ENCODE results near the gene RBPJ.

RBPJ gene

DNA sequence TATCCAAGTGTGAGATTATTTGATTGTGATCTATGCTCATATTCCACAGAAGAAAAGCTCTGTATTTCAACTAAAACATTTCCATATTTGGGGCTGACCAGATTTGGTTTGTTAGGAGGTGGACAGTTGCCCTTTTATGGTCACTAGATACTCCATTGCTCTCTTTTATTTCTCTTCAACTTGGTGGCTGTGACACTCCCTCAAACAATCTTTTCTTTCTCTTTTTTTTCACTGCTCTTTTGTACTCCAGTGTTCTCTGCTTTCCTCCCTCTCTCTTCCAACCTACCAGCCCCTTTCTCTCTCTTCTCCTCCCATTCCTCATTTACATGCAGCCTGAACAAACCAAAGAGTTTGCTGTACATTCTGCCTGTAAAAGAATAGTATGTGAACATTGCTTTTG is 48.8 kb downstream of the RBPJ start:
- Histone ChIP-seq H3K4me1 (ENCODE audit: control insufficient read depth in 2 of 2, insufficient read depth in 2 of 2, low read length in 2 of 2) (peaks cover 2 to 6% of the 10 kb centered on the region in 2 donors), H3K9ac (ENCODE audit: low read depth in 1 of 2, low read length in 2 of 2) (no peak overlapping the region), H3K27me3 (ENCODE audit: control insufficient read depth in 2 of 2, insufficient read depth in 2 of 2, low read length in 2 of 2) (no peaks in the 10 kb centered on the region), H3K9me3 (ENCODE audit: control insufficient read depth in 2 of 2, low read length in 2 of 2) (no peaks in the 10 kb centered on the region), H3K4me3 (ENCODE audit: low read length in 2 of 2) (no peak overlapping the region), H3K36me3 (ENCODE audit: control insufficient read depth in 2 of 2, insufficient read depth in 2 of 2, low read length in 2 of 2) (no peaks in the 10 kb centered on the region), H3K27ac (ENCODE audit: low read depth in 2 of 2, low read length in 2 of 2) (no peak overlapping the region)

DNA sequence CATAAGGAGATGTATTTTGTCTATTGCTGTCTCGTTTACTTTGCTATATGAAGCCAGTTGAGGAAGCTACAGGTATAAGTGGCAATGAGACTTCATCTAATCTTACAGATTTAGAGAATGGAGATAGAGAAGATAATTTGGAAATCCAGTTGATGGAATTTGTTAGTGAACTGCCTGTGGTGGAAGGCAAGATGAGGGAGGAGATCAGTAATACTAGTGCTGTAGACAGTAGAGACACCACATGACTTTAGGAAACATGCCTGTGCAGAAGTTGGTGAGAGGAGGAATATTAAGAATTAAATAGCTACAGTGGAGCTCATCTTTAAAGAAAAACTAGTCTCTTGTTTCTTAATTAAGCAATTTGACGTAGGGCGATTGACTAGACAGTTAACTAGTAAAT is 51.3 kb downstream of the RBPJ start:
- Histone ChIP-seq H3K36me3 (ENCODE audit: control insufficient read depth in 2 of 2, insufficient read depth in 2 of 2, low read length in 2 of 2) (no peaks in the 10 kb centered on the region), H3K4me3 (ENCODE audit: low read length in 2 of 2) (no peak overlapping the region), H3K27me3 (ENCODE audit: control insufficient read depth in 2 of 2, insufficient read depth in 2 of 2, low read length in 2 of 2) (no peaks in the 10 kb centered on the region), H3K9me3 (ENCODE audit: control insufficient read depth in 2 of 2, low read length in 2 of 2) (no peaks in the 10 kb centered on the region), H3K9ac (ENCODE audit: low read depth in 1 of 2, low read length in 2 of 2) (no peak overlapping the region), H3K4me1 (ENCODE audit: control insufficient read depth in 2 of 2, insufficient read depth in 2 of 2, low read length in 2 of 2) (peaks cover 2 to 6% of the 10 kb centered on the region in 2 donors), H3K27ac (ENCODE audit: low read depth in 2 of 2, low read length in 2 of 2) (no peak overlapping the region)

DNA sequence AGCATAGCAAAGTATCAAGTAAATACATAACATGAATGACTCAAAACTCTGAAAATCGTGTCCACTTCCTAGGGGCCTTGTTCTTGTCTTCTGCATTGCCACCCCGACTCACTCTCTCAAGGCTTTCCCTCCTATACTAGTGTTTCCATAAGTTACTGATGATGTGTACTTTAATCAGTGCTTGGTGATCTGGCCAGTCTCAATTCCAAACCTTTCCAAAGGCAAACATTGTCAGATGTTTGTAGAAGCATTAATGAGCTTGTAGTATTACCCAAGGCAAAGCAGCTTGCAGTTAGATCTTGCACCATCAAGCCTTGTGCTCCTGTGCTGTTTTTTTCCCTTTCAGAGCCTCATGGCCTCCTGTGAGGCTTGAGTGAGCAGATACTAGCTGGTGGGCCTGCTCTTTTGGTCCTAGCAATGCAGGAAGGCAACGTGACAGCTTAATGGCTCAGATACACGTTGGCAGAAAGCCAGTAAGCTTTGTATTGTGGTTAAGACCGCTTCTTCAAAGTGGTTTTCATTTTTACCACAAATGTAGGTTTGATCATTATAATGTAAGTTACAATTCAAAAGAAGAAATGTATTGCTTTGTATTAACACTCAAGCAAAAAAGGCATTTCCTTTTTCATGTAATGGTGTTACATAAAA is 51.8 kb downstream of the RBPJ start:
- H3K36me3 ChIP-seq (ENCODE audit: control insufficient read depth in 2 of 2, insufficient read depth in 2 of 2, low read length in 2 of 2): no peaks in the 10 kb centered on the region
- peaks cover 2 to 6% of the 10 kb centered on the region in 2 donors for H3K4me1 ChIP-seq (ENCODE audit: control insufficient read depth in 2 of 2, insufficient read depth in 2 of 2, low read length in 2 of 2)
- H3K9me3 ChIP-seq (ENCODE audit: control insufficient read depth in 2 of 2, low read length in 2 of 2): no peaks in the 10 kb centered on the region
- no peak overlapping the region for H3K9ac ChIP-seq (ENCODE audit: low read depth in 1 of 2, low read length in 2 of 2)
- no peaks in the 10 kb centered on the region for H3K27me3 ChIP-seq (ENCODE audit: control insufficient read depth in 2 of 2, insufficient read depth in 2 of 2, low read length in 2 of 2)
- no peak overlapping the region for H3K27ac ChIP-seq (ENCODE audit: low read depth in 2 of 2, low read length in 2 of 2)
- no peak overlapping the region for H3K4me3 ChIP-seq (ENCODE audit: low read length in 2 of 2)

DNA sequence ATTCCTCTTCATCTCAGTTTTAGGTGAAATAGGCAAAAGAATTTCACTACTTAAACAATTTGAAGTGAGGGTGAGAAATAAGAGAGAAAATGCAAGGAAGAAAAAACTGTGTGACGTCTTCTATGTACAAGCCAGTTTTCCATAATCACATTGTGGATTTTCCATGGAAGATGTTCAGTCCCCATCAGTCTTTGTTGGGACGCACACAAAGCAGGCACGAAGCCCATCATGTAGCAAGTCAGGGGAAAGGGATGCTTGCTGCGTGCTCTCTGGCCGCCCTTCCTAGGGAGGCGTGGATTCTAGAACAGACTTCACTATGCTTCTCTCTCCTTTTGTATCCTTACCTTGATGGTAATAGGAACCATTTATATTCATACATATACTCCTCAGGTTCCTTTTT is 54.7 kb downstream of the RBPJ start:
- Histone ChIP-seq H3K9ac (ENCODE audit: low read depth in 1 of 2, low read length in 2 of 2) (no peak overlapping the region), H3K27ac (ENCODE audit: low read depth in 2 of 2, low read length in 2 of 2) (no peak overlapping the region), H3K4me1 (ENCODE audit: control insufficient read depth in 2 of 2, insufficient read depth in 2 of 2, low read length in 2 of 2) (peaks cover 2 to 6% of the 10 kb centered on the region in 2 donors), H3K9me3 (ENCODE audit: control insufficient read depth in 2 of 2, low read length in 2 of 2) (no peaks in the 10 kb centered on the region), H3K36me3 (ENCODE audit: control insufficient read depth in 2 of 2, insufficient read depth in 2 of 2, low read length in 2 of 2) (peaks cover 0 to 4% of the 10 kb centered on the region in 2 donors), H3K27me3 (ENCODE audit: control insufficient read depth in 2 of 2, insufficient read depth in 2 of 2, low read length in 2 of 2) (no peaks in the 10 kb centered on the region), H3K4me3 (ENCODE audit: low read length in 2 of 2) (no peak overlapping the region)

DNA sequence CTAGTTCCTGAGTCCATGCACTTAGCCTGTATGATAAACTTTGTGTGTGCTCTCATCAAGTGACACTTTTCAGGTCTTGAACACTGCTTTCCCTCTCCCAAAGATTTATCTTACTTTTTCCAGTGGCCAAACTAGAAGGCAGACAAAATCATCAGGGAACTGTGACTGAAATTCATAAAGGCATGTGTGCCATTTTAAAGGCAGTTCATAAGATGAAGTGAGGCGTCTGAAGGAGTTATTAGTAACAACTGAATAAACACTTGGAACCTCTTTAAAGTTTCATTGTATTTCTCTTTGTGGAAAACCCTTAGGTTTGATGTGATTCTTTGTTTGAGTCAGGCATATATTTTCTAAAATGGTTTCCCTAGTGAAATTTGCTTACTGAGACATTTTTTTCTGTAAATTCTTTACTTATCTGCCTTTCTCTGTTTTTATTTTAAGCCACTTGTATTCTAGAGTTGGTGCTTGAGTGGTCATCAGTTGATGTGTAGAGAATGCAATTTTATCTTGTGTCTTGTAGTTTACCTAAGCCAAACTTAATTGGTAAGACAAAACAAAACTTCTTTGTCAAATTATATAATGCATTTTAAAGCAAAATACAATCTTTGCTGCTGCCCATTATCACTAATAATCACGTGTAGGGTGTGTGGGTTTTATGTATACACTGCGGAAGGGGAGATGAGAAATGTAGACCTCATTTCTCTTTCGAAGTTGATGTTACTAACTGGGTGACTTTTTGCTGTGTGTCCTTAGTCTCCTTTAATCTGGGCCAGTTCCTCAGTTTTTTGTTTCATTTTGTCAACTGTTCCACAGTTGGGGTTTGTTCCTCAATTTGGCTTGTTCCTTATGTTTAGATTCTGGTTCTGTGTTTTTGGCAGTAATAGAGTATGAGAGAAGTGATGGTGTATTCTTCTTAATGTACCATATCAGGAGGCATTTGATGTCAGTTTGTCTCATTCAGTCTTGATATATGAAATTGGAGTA is 56.8 kb downstream of the RBPJ start:
- Histone ChIP-seq H3K36me3 (ENCODE audit: control insufficient read depth in 2 of 2, insufficient read depth in 2 of 2, low read length in 2 of 2) (peaks cover 0 to 4% of the 10 kb centered on the region in 2 donors), H3K9ac (ENCODE audit: low read depth in 1 of 2, low read length in 2 of 2) (no peak overlapping the region), H3K4me3 (ENCODE audit: low read length in 2 of 2) (no peak overlapping the region), H3K27ac (ENCODE audit: low read depth in 2 of 2, low read length in 2 of 2) (no peak overlapping the region), H3K9me3 (ENCODE audit: control insufficient read depth in 2 of 2, low read length in 2 of 2) (no peaks in the 10 kb centered on the region), H3K4me1 (ENCODE audit: control insufficient read depth in 2 of 2, insufficient read depth in 2 of 2, low read length in 2 of 2) (peaks cover 2 to 6% of the 10 kb centered on the region in 2 donors), H3K27me3 (ENCODE audit: control insufficient read depth in 2 of 2, insufficient read depth in 2 of 2, low read length in 2 of 2) (no peaks in the 10 kb centered on the region)

DNA sequence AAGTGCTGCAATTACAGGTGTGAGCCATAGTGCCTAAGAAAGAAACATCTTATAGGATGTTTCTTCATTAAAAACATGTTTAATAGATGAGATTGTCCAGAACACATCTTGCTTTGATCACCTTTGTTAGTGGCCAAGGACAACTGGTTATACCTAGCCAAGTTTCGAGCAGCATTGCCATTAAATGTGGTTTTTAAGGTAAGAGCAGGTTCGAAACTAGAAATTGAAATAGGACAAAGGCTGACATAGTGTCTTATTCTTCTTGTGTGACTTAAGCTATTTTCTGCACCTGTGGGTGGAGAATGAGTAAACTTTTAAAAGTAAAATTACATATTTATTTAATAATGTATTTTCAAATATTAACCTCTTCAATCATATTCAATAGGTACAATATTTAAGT is 59.0 kb downstream of the RBPJ start:
- no peak overlapping the region for H3K9ac ChIP-seq (ENCODE audit: low read depth in 1 of 2, low read length in 2 of 2)
- peaks cover 0 to 7% of the 10 kb centered on the region in 2 donors for H3K36me3 ChIP-seq (ENCODE audit: control insufficient read depth in 2 of 2, insufficient read depth in 2 of 2, low read length in 2 of 2)
- H3K9me3 ChIP-seq (ENCODE audit: control insufficient read depth in 2 of 2, low read length in 2 of 2): no peaks in the 10 kb centered on the region
- H3K27ac ChIP-seq (ENCODE audit: low read depth in 2 of 2, low read length in 2 of 2): no peak overlapping the region
- H3K4me1 ChIP-seq (ENCODE audit: control insufficient read depth in 2 of 2, insufficient read depth in 2 of 2, low read length in 2 of 2): no peaks in the 10 kb centered on the region
- H3K4me3 ChIP-seq (ENCODE audit: low read length in 2 of 2): no peak overlapping the region
- H3K27me3 ChIP-seq (ENCODE audit: control insufficient read depth in 2 of 2, insufficient read depth in 2 of 2, low read length in 2 of 2): no peaks in the 10 kb centered on the region

DNA sequence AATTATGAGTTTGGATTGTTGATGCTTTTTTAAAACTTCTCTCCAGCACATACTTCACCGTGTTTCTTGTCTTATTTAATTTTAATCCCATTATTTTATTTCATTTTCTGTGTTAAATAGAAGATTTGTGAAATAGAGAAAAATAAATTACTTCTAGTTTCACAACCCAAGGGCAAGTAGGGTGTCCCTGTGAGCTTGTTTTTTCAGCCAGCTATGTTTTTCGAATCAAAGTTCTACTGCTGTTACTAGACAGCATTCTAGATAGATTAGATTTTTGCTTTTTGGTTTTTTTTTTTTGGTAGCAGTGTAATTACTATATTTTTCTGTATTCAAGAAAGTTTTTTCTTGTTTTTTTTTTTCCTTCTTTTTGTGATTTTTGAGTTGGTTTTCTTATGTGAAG is 59.9 kb downstream of the RBPJ start:
- no peak overlapping the region for H3K27ac ChIP-seq (ENCODE audit: low read depth in 2 of 2, low read length in 2 of 2)
- no peaks in the 10 kb centered on the region for H3K9me3 ChIP-seq (ENCODE audit: control insufficient read depth in 2 of 2, low read length in 2 of 2)
- no peak overlapping the region for H3K4me3 ChIP-seq (ENCODE audit: low read length in 2 of 2)
- peak overlapping the region in 1 of 2 donors; percentile 9 for H3K9ac ChIP-seq (ENCODE audit: low read depth in 1 of 2, low read length in 2 of 2)
- H3K4me1 ChIP-seq (ENCODE audit: control insufficient read depth in 2 of 2, insufficient read depth in 2 of 2, low read length in 2 of 2): no peaks in the 10 kb centered on the region
- peaks cover 0 to 7% of the 10 kb centered on the region in 2 donors for H3K36me3 ChIP-seq (ENCODE audit: control insufficient read depth in 2 of 2, insufficient read depth in 2 of 2, low read length in 2 of 2)
- no peaks in the 10 kb centered on the region for H3K27me3 ChIP-seq (ENCODE audit: control insufficient read depth in 2 of 2, insufficient read depth in 2 of 2, low read length in 2 of 2)

DNA sequence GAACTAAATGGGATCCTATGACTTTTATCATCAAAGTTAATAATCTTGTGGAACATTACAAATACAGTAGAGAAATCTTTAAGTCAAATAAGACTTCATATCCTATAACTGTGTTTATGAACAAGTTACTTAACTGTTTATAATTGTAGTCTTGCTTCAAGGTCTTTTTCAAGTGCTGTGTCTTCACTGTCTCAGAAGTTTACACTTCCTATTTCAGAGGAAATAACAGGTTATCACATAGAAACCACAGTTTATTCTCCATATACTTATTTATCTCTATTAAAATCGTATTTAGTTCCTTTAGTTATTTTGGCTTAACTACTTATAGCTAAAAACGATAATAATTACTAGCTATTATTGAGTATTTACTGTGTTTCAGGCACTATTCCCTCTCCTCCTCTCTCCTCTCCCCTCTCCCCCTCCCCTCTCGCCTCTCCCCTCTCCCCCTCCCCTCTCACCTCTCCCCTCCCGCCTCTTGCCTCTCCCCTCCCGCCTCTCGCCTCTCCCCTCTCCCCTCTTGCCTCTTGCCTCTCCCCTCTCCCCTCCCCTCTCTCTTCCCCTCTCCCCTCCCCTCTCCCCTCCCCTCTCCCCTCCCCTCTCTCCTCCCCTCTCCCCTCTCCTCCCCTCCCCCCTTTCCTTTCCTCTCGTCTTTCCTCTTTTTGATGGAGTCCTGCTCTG is 63.7 kb downstream of the RBPJ start:
- no peak overlapping the region for H3K4me3 ChIP-seq (ENCODE audit: low read length in 2 of 2)
- no peak overlapping the region for H3K9ac ChIP-seq (ENCODE audit: low read depth in 1 of 2, low read length in 2 of 2)
- no peak overlapping the region for H3K27ac ChIP-seq (ENCODE audit: low read depth in 2 of 2, low read length in 2 of 2)
- no peaks in the 10 kb centered on the region for H3K27me3 ChIP-seq (ENCODE audit: control insufficient read depth in 2 of 2, insufficient read depth in 2 of 2, low read length in 2 of 2)
- no peaks in the 10 kb centered on the region for H3K4me1 ChIP-seq (ENCODE audit: control insufficient read depth in 2 of 2, insufficient read depth in 2 of 2, low read length in 2 of 2)
- H3K9me3 ChIP-seq (ENCODE audit: control insufficient read depth in 2 of 2, low read length in 2 of 2): no peaks in the 10 kb centered on the region
- peaks cover 3 to 9% of the 10 kb centered on the region in 2 donors for H3K36me3 ChIP-seq (ENCODE audit: control insufficient read depth in 2 of 2, insufficient read depth in 2 of 2, low read length in 2 of 2)

DNA sequence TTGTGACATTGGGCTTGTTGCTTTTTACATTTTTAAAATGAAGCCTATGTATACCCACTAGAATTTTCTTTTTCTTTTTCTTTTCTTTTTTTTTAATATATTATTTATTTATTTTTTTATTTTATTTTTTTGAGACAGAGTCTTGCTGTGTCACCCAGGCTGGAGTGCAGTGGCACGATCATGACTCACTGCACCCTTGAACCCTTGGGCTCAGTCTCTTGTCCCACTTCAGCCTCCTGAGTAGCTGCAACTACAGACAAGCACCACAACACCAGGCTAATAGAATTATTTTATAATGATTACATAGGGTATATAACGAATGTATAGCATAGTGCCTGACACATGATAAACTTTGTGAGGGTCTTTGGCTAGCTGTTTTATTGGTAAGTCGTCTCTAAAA is 64.9 kb downstream of the RBPJ start:
- Histone ChIP-seq H3K4me1 (ENCODE audit: control insufficient read depth in 2 of 2, insufficient read depth in 2 of 2, low read length in 2 of 2) (no peaks in the 10 kb centered on the region), H3K9ac (ENCODE audit: low read depth in 1 of 2, low read length in 2 of 2) (no peak overlapping the region), H3K4me3 (ENCODE audit: low read length in 2 of 2) (no peak overlapping the region), H3K36me3 (ENCODE audit: control insufficient read depth in 2 of 2, insufficient read depth in 2 of 2, low read length in 2 of 2) (peaks cover 3 to 7% of the 10 kb centered on the region in 2 donors), H3K27me3 (ENCODE audit: control insufficient read depth in 2 of 2, insufficient read depth in 2 of 2, low read length in 2 of 2) (no peaks in the 10 kb centered on the region), H3K27ac (ENCODE audit: low read depth in 2 of 2, low read length in 2 of 2) (no peak overlapping the region), H3K9me3 (ENCODE audit: control insufficient read depth in 2 of 2, low read length in 2 of 2) (no peaks in the 10 kb centered on the region)

DNA sequence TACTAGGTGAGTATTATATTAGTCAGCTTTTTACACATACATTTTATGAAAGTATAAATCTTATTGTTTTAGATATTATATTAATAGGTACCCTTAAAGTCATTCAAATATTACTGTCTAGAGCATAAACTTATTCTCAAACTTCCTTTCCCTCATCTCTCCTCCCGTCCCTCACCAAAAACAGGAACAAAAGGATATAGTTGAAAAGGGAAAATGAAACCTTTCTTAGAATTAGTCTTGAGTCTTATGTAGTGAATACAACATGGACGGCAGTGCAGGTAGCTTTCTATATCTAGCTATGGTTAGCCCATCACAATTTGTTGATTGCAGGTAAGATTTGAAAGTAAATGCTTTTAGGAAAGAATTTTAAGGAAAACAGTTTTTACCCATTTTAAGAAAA is 65.6 kb downstream of the RBPJ start:
- peaks cover 3 to 7% of the 10 kb centered on the region in 2 donors for H3K36me3 ChIP-seq (ENCODE audit: control insufficient read depth in 2 of 2, insufficient read depth in 2 of 2, low read length in 2 of 2)
- H3K9me3 ChIP-seq (ENCODE audit: control insufficient read depth in 2 of 2, low read length in 2 of 2): no peaks in the 10 kb centered on the region
- no peak overlapping the region for H3K27ac ChIP-seq (ENCODE audit: low read depth in 2 of 2, low read length in 2 of 2)
- no peaks in the 10 kb centered on the region for H3K4me1 ChIP-seq (ENCODE audit: control insufficient read depth in 2 of 2, insufficient read depth in 2 of 2, low read length in 2 of 2)
- no peak overlapping the region for H3K9ac ChIP-seq (ENCODE audit: low read depth in 1 of 2, low read length in 2 of 2)
- no peak overlapping the region for H3K4me3 ChIP-seq (ENCODE audit: low read length in 2 of 2)
- no peaks in the 10 kb centered on the region for H3K27me3 ChIP-seq (ENCODE audit: control insufficient read depth in 2 of 2, insufficient read depth in 2 of 2, low read length in 2 of 2)

Measured in mucosa of rectum (tissue), 2 donors.